ENCODE results near the gene GRK6. TPM values are rescaled to one million over a fixed set of nuclear protein-coding genes. Genes with fewer than 3 reads are reported as not detected.

GRK6 gene
- total RNA-seq, 2 donors from 2014 or later: 108 to 130 TPM

- Mint-ChIP-seq H3K9me3 (no peaks in the 10 kb centered on the region), H3K27ac (no peak overlapping the region), H3K4me3 (no peak overlapping the region), H3K36me3 (ENCODE audit: low read depth) (peaks cover 17% of the 10 kb centered on the region), H3K27me3 (no peaks in the 10 kb centered on the region), H3K4me1 (peaks cover 8% of the 10 kb centered on the region)
- no peak for ATAC-seq (replicated peaks)
Observed at GRCh38 chr5:177490992-177491391, 64.5 kb downstream of the GRK6 start.

GRCh38 chr5:177491429-177491945, 65.0 kb downstream of the GRK6 start:
- ATAC-seq (replicated peaks): peak; percentile 32

GRCh38 chr5:177491983-177492746, 65.7 kb downstream of the GRK6 start:
- Mint-ChIP-seq H3K27ac (peak overlapping the region; percentile 67), H3K4me1 (peaks cover 8% of the 10 kb centered on the region), H3K27me3 (no peaks in the 10 kb centered on the region), H3K4me3 (no peak overlapping the region), H3K9me3 (no peaks in the 10 kb centered on the region), H3K36me3 (ENCODE audit: low read depth) (peaks cover 17% of the 10 kb centered on the region)
- no peak for ATAC-seq (replicated peaks)

More at GRCh38 chr5:177491429-177491945, 65.0 kb downstream of the GRK6 start:
- no peak overlapping the region for H3K27ac Mint-ChIP-seq
- H3K9me3 Mint-ChIP-seq: no peaks in the 10 kb centered on the region
- peaks cover 8% of the 10 kb centered on the region for H3K4me1 Mint-ChIP-seq
- peaks cover 17% of the 10 kb centered on the region for H3K36me3 Mint-ChIP-seq (ENCODE audit: low read depth)
- no peak overlapping the region for H3K4me3 Mint-ChIP-seq
- H3K27me3 Mint-ChIP-seq: no peaks in the 10 kb centered on the region

Other genes with a start within 250 kb of the GRK6 start
- 10 to 100 TPM; 21.5 to 28.7 TPM for gene RAB24, start 123.0 kb upstream of the GRK6 start, total RNA-seq
- 100 to 1,000 TPM; 142 to 314 TPM for gene PRELID1, start 122.9 kb upstream of the GRK6 start, total RNA-seq
- gene MXD3, start 114.8 kb upstream of the GRK6 start, total RNA-seq: 10 to 100 TPM; 21.9 to 26.0 TPM
- gene LMAN2, start 75.0 kb upstream of the GRK6 start, total RNA-seq: 100 to 1,000 TPM in 1 of 2 donors, 10 to 100 TPM in 1; 94.3 to 122 TPM
- gene RGS14, start 68.8 kb upstream of the GRK6 start, total RNA-seq: 100 to 1,000 TPM in 1 of 2 donors, 10 to 100 TPM in 1; 45.5 to 102 TPM
- gene SLC34A1, start 42.2 kb upstream of the GRK6 start, total RNA-seq: 1 to 10 TPM in 1 of 2 donors, under 1 TPM in 1; 0.56 to 1.1 TPM
- gene PFN3, start 26.0 kb upstream of the GRK6 start, total RNA-seq: not detected
- gene F12, start 17.1 kb upstream of the GRK6 start, total RNA-seq: 1 to 10 TPM; 3.7 to 4.6 TPM
- 10 to 100 TPM in 1 of 2 donors, 1 to 10 TPM in 1; 8.2 to 13.6 TPM for gene PRR7, start 20.1 kb downstream of the GRK6 start, total RNA-seq
- gene DBN1, start 47.0 kb downstream of the GRK6 start, total RNA-seq: 1 to 10 TPM; 2.3 to 3.1 TPM
- gene PDLIM7, start 70.9 kb downstream of the GRK6 start, total RNA-seq: 10 to 100 TPM; 34.9 to 38.8 TPM
- gene DOK3, start 83.2 kb downstream of the GRK6 start, total RNA-seq: 10 to 100 TPM in 1 of 2 donors, 1 to 10 TPM in 1; 5.6 to 13.7 TPM
- 100 to 1,000 TPM; 116 to 149 TPM for gene DDX41, start 90.3 kb downstream of the GRK6 start, total RNA-seq
- 10 to 100 TPM; 67.5 to 72.3 TPM for gene FAM193B, start 127.9 kb downstream of the GRK6 start, total RNA-seq
- 100 to 1,000 TPM in 1 of 2 donors, 10 to 100 TPM in 1; 97.7 to 118 TPM for gene TMED9, start 165.5 kb downstream of the GRK6 start, total RNA-seq
- 10 to 100 TPM; 11.6 to 14.3 TPM for gene B4GALT7, start 173.5 kb downstream of the GRK6 start, total RNA-seq